ENCODE measurements around the gene MVB12A. TPM values are rescaled to one million over a fixed set of nuclear protein-coding genes. Genes with fewer than 3 reads are reported as not detected.

MVB12A gene
- total RNA-seq, 4 donors from 2014 or later: 52.2 to 68.0 (median 64.1) TPM

DNA sequence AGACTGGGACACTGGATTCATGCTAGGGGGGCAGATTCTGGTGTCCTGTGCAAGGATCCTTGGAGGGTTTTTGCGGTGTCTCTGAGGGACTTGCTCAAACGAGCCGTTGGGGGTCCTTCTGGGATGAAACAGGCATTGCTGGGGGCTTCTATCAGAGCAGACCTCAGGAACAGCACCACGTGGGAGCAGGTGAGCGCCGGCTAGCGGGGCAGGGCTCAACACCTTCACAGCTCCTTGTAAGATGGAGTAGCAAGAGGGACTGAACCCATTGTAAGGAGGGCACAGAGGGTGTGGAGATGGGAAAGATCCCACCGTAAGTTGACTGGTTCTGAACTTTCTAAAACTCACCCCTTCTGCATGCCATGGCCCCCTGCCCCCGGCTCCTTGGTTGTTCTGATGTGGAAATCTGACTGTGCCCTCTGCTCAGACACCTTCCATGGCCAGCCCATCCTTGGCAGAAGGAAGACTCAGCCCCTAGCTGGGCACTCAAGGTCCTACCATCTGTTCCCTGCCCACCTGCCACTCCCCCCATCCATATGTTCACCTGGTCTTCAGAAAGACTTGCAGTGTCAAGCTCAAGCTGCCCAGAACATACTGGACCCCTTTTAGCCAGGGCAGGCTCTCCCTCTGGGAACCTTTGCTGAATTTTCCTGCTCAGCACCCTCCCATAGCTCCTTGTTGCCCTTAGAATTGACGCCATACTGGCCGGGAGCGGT is 51.7 kb downstream of the MVB12A start:
- H3K9me3 ChIP-seq: no peaks in the 10 kb centered on the region
- TF ChIP-seq CTCF (IDR thresholded peaks at IDR 0.05): no peak
- no peak for TF ChIP-seq POLR2A (IDR thresholded peaks at IDR 0.05)
- no peaks in the 10 kb centered on the region for H3K27me3 ChIP-seq
- H3K27ac ChIP-seq: no peak overlapping the region
- H3K36me3 ChIP-seq: no peaks in the 10 kb centered on the region
- H3K4me3 ChIP-seq: peak overlapping the region in 3 of 4 donors; percentile 60 to 85 (median 60)
- H3K4me1 ChIP-seq: peaks cover 0 to 27% (median 8%) of the 10 kb centered on the region in 4 donors
- no peak for DNase-seq

DNA sequence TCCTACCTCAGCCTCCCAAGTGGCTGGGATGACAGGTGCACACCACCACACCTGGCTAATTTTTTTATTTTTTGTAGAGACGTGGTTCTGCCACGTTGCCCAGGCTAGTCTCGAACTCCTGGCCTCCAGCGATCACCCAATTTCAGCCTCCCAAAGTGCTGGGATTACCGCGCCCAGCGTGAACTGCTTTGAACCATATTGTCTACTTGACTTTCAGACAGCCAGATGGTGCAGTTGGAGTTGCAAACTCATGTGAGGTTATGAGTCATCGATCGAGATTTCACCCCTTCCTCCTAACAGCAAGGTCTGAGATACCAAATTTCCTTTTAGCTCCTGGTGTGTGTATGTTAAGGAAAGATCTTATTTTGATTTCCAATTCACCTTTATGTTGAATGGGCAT is 53.2 kb downstream of the MVB12A start:
- Histone ChIP-seq H3K9me3 (no peaks in the 10 kb centered on the region), H3K27ac (no peak overlapping the region), H3K4me1 (peaks cover 0 to 27% (median 8%) of the 10 kb centered on the region in 4 donors), H3K4me3 (no peak overlapping the region), H3K27me3 (no peaks in the 10 kb centered on the region), H3K36me3 (no peaks in the 10 kb centered on the region)
- no peak for TF ChIP-seq CTCF (IDR thresholded peaks at IDR 0.05)
- TF ChIP-seq POLR2A (IDR thresholded peaks at IDR 0.05): no peak
- no peak for DNase-seq

Other genes with a start within 250 kb of the MVB12A start
- gene USE1, start 204.7 kb upstream of the MVB12A start, total RNA-seq: 10 to 100 TPM in 3 of 4 donors, 1 to 10 TPM in 1; 7.7 to 13.6 (median 11.2) TPM
- 10 to 100 TPM in 3 of 4 donors, 1 to 10 TPM in 1; 8.3 to 38.5 (median 30.8) TPM for gene OCEL1, start 193.8 kb upstream of the MVB12A start, total RNA-seq
- gene NR2F6, start 174.1 kb upstream of the MVB12A start, total RNA-seq: 100 to 1,000 TPM in 3 of 4 donors, 10 to 100 TPM in 1; 42.1 to 217 (median 142) TPM
- 10 to 100 TPM in 1 of 4 donors, 1 to 10 TPM in 3; 1.6 to 11.6 (median 2.5) TPM for gene USHBP1, start 155.3 kb upstream of the MVB12A start, total RNA-seq
- gene BABAM1, start 152.6 kb upstream of the MVB12A start, total RNA-seq: 100 to 1,000 TPM in 1 of 4 donors, 10 to 100 TPM in 3; 51.8 to 174 (median 59.2) TPM
- gene ANKLE1, start 138.1 kb upstream of the MVB12A start, total RNA-seq: 1 to 10 TPM in 1 of 4 donors, under 1 TPM in 2, not detected in 1; 0.18 to 1.3 (median 0.95) TPM
- gene ABHD8, start 116.6 kb upstream of the MVB12A start, total RNA-seq: 10 to 100 TPM in 1 of 4 donors, 1 to 10 TPM in 3; 2.1 to 14.1 (median 5.6) TPM
- gene MRPL34, start 114.2 kb upstream of the MVB12A start, total RNA-seq: 100 to 1,000 TPM in 3 of 4 donors, 10 to 100 TPM in 1; 76.7 to 202 (median 196) TPM
- 10 to 100 TPM; 15.2 to 37.2 (median 23.9) TPM for gene DDA1, start 110.5 kb upstream of the MVB12A start, total RNA-seq
- 10 to 100 TPM; 10.3 to 18.9 (median 16.0) TPM for gene ANO8, start 85.2 kb upstream of the MVB12A start, total RNA-seq
- gene GTPBP3, start 82.5 kb upstream of the MVB12A start, total RNA-seq: 10 to 100 TPM; 40.5 to 74.4 (median 57.7) TPM
- gene PLVAP, start 42.7 kb upstream of the MVB12A start, total RNA-seq: 10 to 100 TPM; 10.5 to 62.7 (median 18.7) TPM
- gene CCDC194, start 25.9 kb upstream of the MVB12A start, total RNA-seq: not detected
- 100 to 1,000 TPM in 1 of 4 donors, 10 to 100 TPM in 2, 1 to 10 TPM in 1; 9.6 to 101 (median 23.9) TPM for gene BST2, start 14.4 kb upstream of the MVB12A start, total RNA-seq
- gene TMEM221, start 28.6 kb downstream of the MVB12A start, total RNA-seq: not detected
- gene NXNL1, start 40.9 kb downstream of the MVB12A start, total RNA-seq: not detected
- 10 to 100 TPM in 2 of 4 donors, 1 to 10 TPM in 1, under 1 TPM in 1; 0.70 to 13.2 (median 8.3) TPM for gene SLC27A1, start 50.5 kb downstream of the MVB12A start, total RNA-seq
- 100 to 1,000 TPM in 2 of 4 donors, 10 to 100 TPM in 2; 79.2 to 117 (median 104) TPM for gene PGLS, start 91.6 kb downstream of the MVB12A start, total RNA-seq
- 10 to 100 TPM; 24.7 to 79.2 (median 48.9) TPM for gene COLGALT1, start 135.6 kb downstream of the MVB12A start, total RNA-seq